Measurements from ENCODE around the gene PARVA. TPM values are rescaled to one million over a fixed set of nuclear protein-coding genes. Genes with fewer than 3 reads are reported as not detected.

The PARVA gene
- total RNA-seq, 4 donors from 2014 or later: 64.2 to 85.0 (median 70.5) TPM

GRCh38 chr11:12540913-12541582 lies 163.7 kb downstream of the PARVA start:
- Histone ChIP-seq H3K9me3 (no peaks in the 10 kb centered on the region), H3K36me3 (no peaks in the 10 kb centered on the region), H3K27ac (peak overlapping the region in 2 of 4 donors; percentile 65 to 84), H3K4me3 (no peak overlapping the region), H3K27me3 (no peaks in the 10 kb centered on the region), H3K4me1 (peaks cover 0 to 46% (median 26%) of the 10 kb centered on the region in 4 donors)
- DNase-seq (ENCODE audit: low spot score in 2 of 2): peak in 1 of 2 donors; percentile 43
- TF ChIP-seq CTCF (IDR thresholded peaks at IDR 0.05) (peak in 3 of 5 experiments; percentile 6 to 37 (median 29)), POLR2A (IDR thresholded peaks at IDR 0.05) (no peak), EP300 (IDR thresholded peaks at IDR 0.05) (peak in 1 of 2 donors; percentile 30)
- WGBS, 2 donors: 41 to 49% methylated on average over 6 of the region's 6 CpGs

- Histone ChIP-seq H3K4me3 (no peak overlapping the region), H3K4me1 (peaks cover 0 to 46% (median 26%) of the 10 kb centered on the region in 4 donors), H3K36me3 (no peaks in the 10 kb centered on the region), H3K27ac (peak overlapping the region in 2 of 4 donors; percentile 65 to 84), H3K27me3 (no peaks in the 10 kb centered on the region), H3K9me3 (no peaks in the 10 kb centered on the region)
- WGBS, 2 donors: 73 to 77% methylated on average over 9 of the region's 9 CpGs
- TF ChIP-seq POLR2A (IDR thresholded peaks at IDR 0.05) (no peak), EP300 (IDR thresholded peaks at IDR 0.05) (no peak), CTCF (IDR thresholded peaks at IDR 0.05) (no peak)
- DNase-seq (ENCODE audit: low spot score in 2 of 2): no peak
These were observed 164.3 kb downstream of the PARVA start for GRCh38 chr11:12541583-12542151.

- DNase-seq (ENCODE audit: low spot score in 2 of 2): no peak
- TF ChIP-seq EP300 (IDR thresholded peaks at IDR 0.05): no peak
- no peak for TF ChIP-seq CTCF (IDR thresholded peaks at IDR 0.05)
- TF ChIP-seq POLR2A (IDR thresholded peaks at IDR 0.05): no peak
- no peak overlapping the region for H3K4me3 ChIP-seq
- no peaks in the 10 kb centered on the region for H3K27me3 ChIP-seq
- no peaks in the 10 kb centered on the region for H3K36me3 ChIP-seq
- peaks cover 0 to 46% (median 25%) of the 10 kb centered on the region in 4 donors for H3K4me1 ChIP-seq
- H3K27ac ChIP-seq: peak overlapping the region in 1 of 4 donors; percentile 33
- 59 to 71% methylated on average over 10 of the region's 10 CpGs for whole genome bisulfite sequencing, 2 donors
- H3K9me3 ChIP-seq: no peaks in the 10 kb centered on the region
These were observed 165.0 kb downstream of the PARVA start for GRCh38 chr11:12542186-12542935.

- H3K27me3 ChIP-seq: no peaks in the 10 kb centered on the region
- no peak overlapping the region for H3K27ac ChIP-seq
- DNase-seq (ENCODE audit: low spot score in 2 of 2): no peak
- H3K4me1 ChIP-seq: peaks cover 0 to 34% (median 23%) of the 10 kb centered on the region in 4 donors
- 86% methylated on average over 9 of the region's 9 CpGs for WGBS, 2 donors
- H3K36me3 ChIP-seq: no peaks in the 10 kb centered on the region
- H3K9me3 ChIP-seq: no peaks in the 10 kb centered on the region
- H3K4me3 ChIP-seq: no peak overlapping the region
- TF ChIP-seq POLR2A (IDR thresholded peaks at IDR 0.05) (no peak), CTCF (IDR thresholded peaks at IDR 0.05) (no peak), EP300 (IDR thresholded peaks at IDR 0.05) (no peak)
These were observed 166.4 kb downstream of the PARVA start for GRCh38 chr11:12543596-12544415.
